ENCODE data around the gene TLNRD1.

TLNRD1 gene

DNA sequence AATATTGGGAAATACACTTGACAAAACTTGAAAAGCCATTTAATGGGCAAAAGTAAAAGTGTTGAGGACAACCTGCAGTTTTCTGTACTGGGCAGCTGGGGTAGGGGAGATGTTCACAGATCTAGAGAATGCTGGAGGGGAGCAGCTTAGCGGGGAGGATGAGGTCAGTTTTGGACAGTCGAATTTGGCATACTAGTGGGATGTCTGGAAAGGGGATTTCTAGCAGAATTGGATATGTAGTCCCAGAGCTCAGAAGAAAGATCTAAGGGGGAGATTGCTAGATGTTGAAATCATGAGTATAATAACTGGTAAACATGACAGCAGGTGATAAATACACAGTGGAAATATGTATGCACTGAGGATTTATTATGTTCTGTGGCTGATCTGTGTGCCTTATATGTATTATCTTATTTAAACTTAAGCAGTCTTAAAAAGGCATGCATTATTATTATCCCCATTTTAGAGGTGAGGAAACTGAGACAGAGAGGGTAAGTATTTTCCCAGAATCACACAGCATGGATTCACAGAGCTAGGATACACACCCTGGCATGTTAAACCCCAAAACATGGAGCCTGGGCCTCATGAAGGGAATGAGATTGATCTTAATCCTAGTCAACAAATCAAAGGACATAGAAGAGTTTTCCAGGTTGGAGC, 42.7 kb downstream of the TLNRD1 start:
- H3K36me3 ChIP-seq (replicated peaks; ENCODE audit: low read depth, low read length): no peaks in the 10 kb centered on the region
- no peak overlapping the region for H3K27ac ChIP-seq (ENCODE audit: low read length)
- no peak overlapping the region for H3K9ac ChIP-seq (ENCODE audit: low read length)
- H2AFZ ChIP-seq (ENCODE audit: low read depth, low read length): no peak overlapping the region
- H3K27me3 ChIP-seq (ENCODE audit: low read depth, low read length): no peaks in the 10 kb centered on the region
- H3K79me2 ChIP-seq (ENCODE audit: low read length): no peaks in the 10 kb centered on the region
- peaks cover 7% of the 10 kb centered on the region; the same call in 1 of the 2 replicates for H3K9me3 ChIP-seq (ENCODE audit: insufficient read depth, low read length)
- H4K20me1 ChIP-seq (ENCODE audit: insufficient read depth, low read length): no peaks in the 10 kb centered on the region
- no peaks in the 10 kb centered on the region for H3K4me1 ChIP-seq (ENCODE audit: low read length)
- H3K4me2 ChIP-seq (ENCODE audit: low read length): no peak overlapping the region
- TF ChIP-seq CTCF (IDR thresholded peaks at IDR 0.05; ENCODE audit: low read depth, low read length) (no peak), EZH2phosphoT487 (IDR thresholded peaks at IDR 0.05; ENCODE audit: low read depth) (no peak)
- H3K4me3 ChIP-seq (ENCODE audit: low read length): no peak overlapping the region

GRCh38 chr15:81043935-81044575, 43.3 kb downstream of the TLNRD1 start:
- Histone ChIP-seq H3K9me3 (ENCODE audit: insufficient read depth, low read length) (peaks cover 7% of the 10 kb centered on the region; the same call in 1 of the 2 replicates), H3K36me3 (replicated peaks; ENCODE audit: low read depth, low read length) (no peaks in the 10 kb centered on the region), H3K4me3 (ENCODE audit: low read length) (no peak overlapping the region), H2AFZ (ENCODE audit: low read depth, low read length) (no peak overlapping the region), H3K9ac (ENCODE audit: low read length) (no peak overlapping the region), H3K4me1 (ENCODE audit: low read length) (no peaks in the 10 kb centered on the region), H3K4me2 (ENCODE audit: low read length) (no peak overlapping the region), H3K27me3 (ENCODE audit: low read depth, low read length) (no peaks in the 10 kb centered on the region), H4K20me1 (ENCODE audit: insufficient read depth, low read length) (no peaks in the 10 kb centered on the region), H3K27ac (ENCODE audit: low read length) (no peak overlapping the region), H3K79me2 (ENCODE audit: low read length) (no peaks in the 10 kb centered on the region)
- TF ChIP-seq CTCF (IDR thresholded peaks at IDR 0.05; ENCODE audit: low read depth, low read length) (no peak), EZH2phosphoT487 (IDR thresholded peaks at IDR 0.05; ENCODE audit: low read depth) (no peak)

DNA sequence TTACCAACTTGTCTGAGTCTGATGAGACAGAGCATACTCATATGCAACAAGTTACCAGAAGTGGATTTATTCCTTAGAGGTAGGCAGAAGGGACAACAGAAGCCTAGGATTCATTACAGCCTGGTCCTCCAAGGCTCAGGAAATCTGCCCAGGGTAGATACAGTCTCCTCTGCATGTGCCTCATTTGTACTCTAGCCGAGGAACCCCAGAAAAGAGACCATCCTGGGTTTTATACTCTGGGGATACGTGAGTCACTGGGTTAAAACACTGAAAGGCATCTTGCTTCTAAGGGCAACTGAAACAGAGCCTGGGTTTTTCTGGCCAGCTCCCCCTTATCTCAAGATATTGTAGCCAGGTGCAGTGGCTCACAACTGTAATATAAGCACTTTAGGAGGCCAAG, 45.6 kb downstream of the TLNRD1 start:
- Histone ChIP-seq H3K27ac (ENCODE audit: low read length) (no peak overlapping the region), H3K9ac (ENCODE audit: low read length) (no peak overlapping the region), H3K9me3 (ENCODE audit: insufficient read depth, low read length) (peaks cover 7% of the 10 kb centered on the region; the same call in 1 of the 2 replicates), H3K27me3 (ENCODE audit: low read depth, low read length) (no peaks in the 10 kb centered on the region), H3K36me3 (replicated peaks; ENCODE audit: low read depth, low read length) (no peaks in the 10 kb centered on the region), H3K79me2 (ENCODE audit: low read length) (no peaks in the 10 kb centered on the region), H4K20me1 (ENCODE audit: insufficient read depth, low read length) (no peaks in the 10 kb centered on the region), H3K4me1 (ENCODE audit: low read length) (no peaks in the 10 kb centered on the region), H3K4me2 (ENCODE audit: low read length) (no peak overlapping the region), H3K4me3 (ENCODE audit: low read length) (no peak overlapping the region), H2AFZ (ENCODE audit: low read depth, low read length) (no peak overlapping the region)
- TF ChIP-seq CTCF (IDR thresholded peaks at IDR 0.05; ENCODE audit: low read depth, low read length) (no peak), EZH2phosphoT487 (IDR thresholded peaks at IDR 0.05; ENCODE audit: low read depth) (no peak)

GRCh38 chr15:81047928-81048327, 47.2 kb downstream of the TLNRD1 start:
- TF ChIP-seq EZH2phosphoT487 (IDR thresholded peaks at IDR 0.05; ENCODE audit: low read depth): no peak
- Histone ChIP-seq H2AFZ (ENCODE audit: low read depth, low read length) (no peak overlapping the region), H3K9me3 (ENCODE audit: insufficient read depth, low read length) (peaks cover 7% of the 10 kb centered on the region; the same call in 1 of the 2 replicates), H3K4me3 (ENCODE audit: low read length) (no peak overlapping the region), H4K20me1 (ENCODE audit: insufficient read depth, low read length) (no peaks in the 10 kb centered on the region), H3K4me1 (ENCODE audit: low read length) (peaks cover 14% of the 10 kb centered on the region), H3K4me2 (ENCODE audit: low read length) (no peak overlapping the region), H3K36me3 (replicated peaks; ENCODE audit: low read depth, low read length) (no peaks in the 10 kb centered on the region), H3K9ac (ENCODE audit: low read length) (no peak overlapping the region), H3K79me2 (ENCODE audit: low read length) (no peaks in the 10 kb centered on the region), H3K27ac (ENCODE audit: low read length) (no peak overlapping the region), H3K27me3 (ENCODE audit: low read depth, low read length) (no peaks in the 10 kb centered on the region)

Measured in OCI-LY3 (cell line).